Measurements from ENCODE around the gene SIN3A.

DNA sequence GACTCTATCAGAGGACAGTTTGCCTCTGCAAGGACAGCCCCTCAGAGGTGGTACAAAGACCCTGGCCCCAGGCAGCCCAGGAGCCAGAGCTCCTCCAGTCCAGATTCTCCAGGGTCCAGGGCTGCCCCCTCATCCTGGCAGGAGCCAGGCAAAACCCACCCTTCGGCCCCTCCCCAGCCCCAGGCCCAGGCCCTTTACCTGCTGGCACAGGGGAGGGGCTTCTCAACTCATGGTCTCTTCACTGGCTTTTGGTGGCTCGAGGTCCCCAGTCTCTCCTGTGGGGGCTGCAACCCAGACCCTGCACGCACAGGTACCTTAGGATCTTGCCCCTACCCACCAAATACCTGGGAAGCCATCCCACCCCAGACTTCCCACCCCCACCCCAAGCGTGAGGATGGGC, 96.1 kb downstream of the SIN3A start:
- no peak for TF ChIP-seq EZH2 (IDR thresholded peaks at IDR 0.05; ENCODE audit: borderline replicate concordance, insufficient read depth, low read depth, low read length, poor library complexity, severe bottlenecking)
- TF ChIP-seq, protein P1, sequence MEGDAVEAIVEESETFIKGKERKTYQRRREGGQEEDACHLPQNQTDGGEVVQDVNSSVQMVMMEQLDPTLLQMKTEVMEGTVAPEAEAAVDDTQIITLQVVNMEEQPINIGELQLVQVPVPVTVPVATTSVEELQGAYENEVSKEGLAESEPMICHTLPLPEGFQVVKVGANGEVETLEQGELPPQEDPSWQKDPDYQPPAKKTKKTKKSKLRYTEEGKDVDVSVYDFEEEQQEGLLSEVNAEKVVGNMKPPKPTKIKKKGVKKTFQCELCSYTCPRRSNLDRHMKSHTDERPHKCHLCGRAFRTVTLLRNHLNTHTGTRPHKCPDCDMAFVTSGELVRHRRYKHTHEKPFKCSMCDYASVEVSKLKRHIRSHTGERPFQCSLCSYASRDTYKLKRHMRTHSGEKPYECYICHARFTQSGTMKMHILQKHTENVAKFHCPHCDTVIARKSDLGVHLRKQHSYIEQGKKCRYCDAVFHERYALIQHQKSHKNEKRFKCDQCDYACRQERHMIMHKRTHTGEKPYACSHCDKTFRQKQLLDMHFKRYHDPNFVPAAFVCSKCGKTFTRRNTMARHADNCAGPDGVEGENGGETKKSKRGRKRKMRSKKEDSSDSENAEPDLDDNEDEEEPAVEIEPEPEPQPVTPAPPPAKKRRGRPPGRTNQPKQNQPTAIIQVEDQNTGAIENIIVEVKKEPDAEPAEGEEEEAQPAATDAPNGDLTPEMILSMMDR (IDR thresholded peaks at IDR 0.05) = no peak
